Tibial nerve (tissue), 4 donors: Measurements from ENCODE around the gene SLTM. TPM values are rescaled to one million over a fixed set of nuclear protein-coding genes. Genes with fewer than 3 reads are reported as not detected.

Experiments
- DNase-seq, 2 donors: peaks; one replicate each; pipeline ENCODE4 v3.0.0-alpha.2; 2019; ENCODE audit warnings: low spot score in 2 of 2
- H3K27ac ChIP-seq, 4 donors: fragments of 200-600 bp; sonication (generic) in 3 of 4; one replicate each; pipeline ENCODE4 v1.5.1; 2017 to 2019; ENCODE audit warnings: mild to moderate bottlenecking in 1 of 4
- H3K27me3 ChIP-seq, 2 donors: fragments of 200-600 bp; sonication (generic) in 1 of 2; one replicate each; pipeline versions ENCODE4 v1.5.1 to v1.6.0; 2017 to 2019
- H3K36me3 ChIP-seq, 3 donors: fragments of 200-600 bp; sonication (generic); one replicate each; pipeline ENCODE4 v1.5.1; 2018 to 2019
- H3K4me1 ChIP-seq, 4 donors: fragments of 200-600 bp; sonication (generic) in 3 of 4; one replicate each; pipeline ENCODE4 v1.5.1; 2017 to 2019
- H3K4me3 ChIP-seq, 4 donors: fragments of 200-600 bp; sonication (generic) in 3 of 4; one replicate each; pipeline ENCODE4 v1.5.1; 2017 to 2019; ENCODE audit warnings: mild to moderate bottlenecking in 1 of 4, moderate library complexity in 1 of 4
- H3K9me3 ChIP-seq, 4 donors: fragments of 200-600 bp; sonication (generic) in 3 of 4; one replicate each; pipeline ENCODE4 v1.5.1; 2017 to 2019
- CTCF ChIP-seq, 5 experiments: fragments of 200-600 bp in 3 of 5; fragments of 450-650 bp in 2 of 5; sonication (generic) in 3 of 5; IDR thresholded peaks; one replicate each; pipeline ENCODE4 v1.5.1; 2016 to 2019; ENCODE audit warnings: antibody characterized with exemption in 5 of 5, mild to moderate bottlenecking in 3 of 5, moderate library complexity in 2 of 5
- EP300 ChIP-seq, 2 donors: sonication (generic); formaldehyde crosslinking; IDR thresholded peaks; one replicate each; pipeline ENCODE4 v1.6.1; 2017; ENCODE audit warnings: antibody characterized with exemption in 2 of 2, mild to moderate bottlenecking in 1 of 2
- POLR2A ChIP-seq, 2 donors: fragments of 450-650 bp; IDR thresholded peaks; one replicate each; pipeline ENCODE4 v1.6.1; 2017; ENCODE audit warnings: antibody characterized with exemption in 2 of 2, mild to moderate bottlenecking in 2 of 2, moderate library complexity in 2 of 2
- WGBS, 2 donors: methylation state at CpG; one replicate each; pipeline ENCODE4 v1.1.5; 2018; 5-methylcytosine and 5-hydroxymethylcytosine counted together
- total RNA-seq, 4 donors: library from RNA; depleted of rRNA; stranded (reverse); fragments of >200 nt; gene quantifications; one replicate each; pipeline ENCODE4 v1.1.0, GENCODE V29; 2016

SLTM gene
- 100 to 1,000 TPM in 3 of 4 donors, 10 to 100 TPM in 1; 87.9 to 126 (median 115) TPM for total RNA-seq

- WGBS, 2 donors: 0% methylated on average over 33 to 48 of the region's 101 CpGs
- TF ChIP-seq CTCF (IDR thresholded peaks at IDR 0.05): peak in 4 of 5 experiments; percentile 38 to 71 (median 50)
- peak; percentile 89 to 95 for TF ChIP-seq POLR2A (IDR thresholded peaks at IDR 0.05)
- TF ChIP-seq EP300 (IDR thresholded peaks at IDR 0.05): peak in 1 of 2 donors; percentile 95
- H3K9me3 ChIP-seq: no peaks in the 10 kb centered on the region
- peaks cover 0 to 37% (median 20%) of the 10 kb centered on the region in 4 donors for H3K4me1 ChIP-seq
- DNase-seq: peak; percentile 82 to 84
- H3K36me3 ChIP-seq: peaks cover 0 to 10% (median 0%) of the 10 kb centered on the region in 3 donors
- no peaks in the 10 kb centered on the region for H3K27me3 ChIP-seq
- H3K27ac ChIP-seq: peak within 1 kb of the TSS; percentile 95 to 98 (median 98)
- H3K4me3 ChIP-seq: peak within 1 kb of the TSS; percentile 61 to 95 (median 70)
These were observed at the start of gene SLTM for GRCh38 chr15:58933281-58934113. Gene SLTM (minus strand): TSS chr15:58933679. CDS start chr15:58933565, 114 bp downstream.

GRCh38 chr15:58983261-58983660 is 49.8 kb upstream of the SLTM start:
- DNase-seq: no peak
- 81 to 85% methylated on average over 2 of the region's 2 CpGs for WGBS, 2 donors
- Histone ChIP-seq H3K27me3 (no peaks in the 10 kb centered on the region), H3K9me3 (no peaks in the 10 kb centered on the region), H3K4me1 (peaks cover 0 to 26% (median 8%) of the 10 kb centered on the region in 4 donors), H3K4me3 (no peak overlapping the region), H3K36me3 (no peaks in the 10 kb centered on the region), H3K27ac (no peak overlapping the region)
- TF ChIP-seq POLR2A (IDR thresholded peaks at IDR 0.05) (no peak), EP300 (IDR thresholded peaks at IDR 0.05) (no peak), CTCF (IDR thresholded peaks at IDR 0.05) (no peak)

GRCh38 chr15:58981808-58982475 is 48.5 kb upstream of the SLTM start:
- Histone ChIP-seq H3K27ac (peak overlapping the region in 1 of 4 donors; percentile 43), H3K27me3 (no peaks in the 10 kb centered on the region), H3K4me3 (peak overlapping the region in 1 of 4 donors; percentile 3), H3K36me3 (no peaks in the 10 kb centered on the region), H3K9me3 (no peaks in the 10 kb centered on the region), H3K4me1 (peaks cover 0 to 26% (median 7%) of the 10 kb centered on the region in 4 donors)
- TF ChIP-seq CTCF (IDR thresholded peaks at IDR 0.05) (no peak), EP300 (IDR thresholded peaks at IDR 0.05) (no peak), POLR2A (IDR thresholded peaks at IDR 0.05) (no peak)
- 75 to 83% methylated on average over 5 to 6 of the region's 6 CpGs for WGBS, 2 donors
- DNase-seq: no peak

GRCh38 chr15:58980351-58980939 is 47.0 kb upstream of the SLTM start:
- peaks cover 0 to 21% (median 6%) of the 10 kb centered on the region in 4 donors for H3K4me1 ChIP-seq
- H3K36me3 ChIP-seq: no peaks in the 10 kb centered on the region
- H3K9me3 ChIP-seq: no peaks in the 10 kb centered on the region
- no peak overlapping the region for H3K4me3 ChIP-seq
- H3K27me3 ChIP-seq: no peaks in the 10 kb centered on the region
- no peak for TF ChIP-seq POLR2A (IDR thresholded peaks at IDR 0.05)
- TF ChIP-seq EP300 (IDR thresholded peaks at IDR 0.05): no peak
- peak; percentile 28 to 52 (median 40) for TF ChIP-seq CTCF (IDR thresholded peaks at IDR 0.05)
- no peak overlapping the region for H3K27ac ChIP-seq
- DNase-seq: no peak
- 8 to 9% methylated on average over 5 of the region's 5 CpGs for WGBS, 2 donors
